Islet precursor cell (in vitro differentiated cells): ENCODE results near the gene HACD3.
"Not testable (repeated sequence)": the region's sequence is repeated elsewhere in the genome, so short reads cannot be mapped to it uniquely, and the experiment has no call there.

Experiments
- DNase-seq: peaks from one replicate; pipeline ENCODE4 v3.0.0-alpha.2; 2018

Gene HACD3, protein sequence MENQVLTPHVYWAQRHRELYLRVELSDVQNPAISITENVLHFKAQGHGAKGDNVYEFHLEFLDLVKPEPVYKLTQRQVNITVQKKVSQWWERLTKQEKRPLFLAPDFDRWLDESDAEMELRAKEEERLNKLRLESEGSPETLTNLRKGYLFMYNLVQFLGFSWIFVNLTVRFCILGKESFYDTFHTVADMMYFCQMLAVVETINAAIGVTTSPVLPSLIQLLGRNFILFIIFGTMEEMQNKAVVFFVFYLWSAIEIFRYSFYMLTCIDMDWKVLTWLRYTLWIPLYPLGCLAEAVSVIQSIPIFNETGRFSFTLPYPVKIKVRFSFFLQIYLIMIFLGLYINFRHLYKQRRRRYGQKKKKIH

DNA sequence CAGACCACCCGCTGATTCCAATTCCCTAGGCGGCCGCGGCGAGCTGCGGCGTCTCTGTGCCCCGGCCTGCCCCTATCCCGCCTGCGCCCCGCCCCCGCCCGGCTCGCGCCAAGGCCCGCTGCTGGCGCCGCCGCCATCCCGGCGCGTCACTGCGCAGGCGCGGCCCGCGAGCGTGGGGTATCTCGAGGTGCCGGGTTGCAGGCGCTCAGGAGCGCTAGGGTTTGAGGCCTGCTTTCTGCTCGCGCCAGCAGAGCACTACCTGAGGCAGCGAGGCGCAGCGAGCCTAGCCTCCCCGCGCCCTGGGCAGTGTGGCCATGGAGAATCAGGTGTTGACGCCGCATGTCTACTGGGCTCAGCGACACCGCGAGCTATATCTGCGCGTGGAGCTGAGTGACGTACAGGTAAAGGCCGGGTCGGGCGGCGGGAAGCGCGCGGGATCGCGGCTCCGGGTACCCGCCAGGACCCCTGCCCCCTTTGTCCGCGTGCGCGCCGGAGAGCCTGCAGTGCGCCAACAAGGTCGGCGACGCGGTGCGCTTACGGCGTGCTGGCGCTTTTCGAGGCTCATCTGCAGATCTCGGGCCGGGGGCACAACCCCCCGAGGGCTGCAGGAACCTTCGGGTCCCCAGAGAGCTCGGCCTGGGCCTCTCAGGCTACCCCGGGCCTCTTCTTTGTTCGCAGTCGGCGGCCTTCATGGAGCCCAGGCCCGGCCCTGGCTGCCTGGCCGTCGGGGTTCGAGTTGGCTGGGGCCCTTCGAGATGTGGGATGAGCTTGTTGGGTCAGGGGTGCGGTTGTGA, at the start of gene HACD3:
TSS of gene HACD3 (plus strand) at position 146 of the 794 bp plus-strand sequence. CDS start at position 315, 169 bp downstream.
- peak; percentile 93 for DNase-seq

GRCh38 chr15:65484876-65485275, 45.4 kb upstream of the HACD3 start:
- no peak for DNase-seq

DNA sequence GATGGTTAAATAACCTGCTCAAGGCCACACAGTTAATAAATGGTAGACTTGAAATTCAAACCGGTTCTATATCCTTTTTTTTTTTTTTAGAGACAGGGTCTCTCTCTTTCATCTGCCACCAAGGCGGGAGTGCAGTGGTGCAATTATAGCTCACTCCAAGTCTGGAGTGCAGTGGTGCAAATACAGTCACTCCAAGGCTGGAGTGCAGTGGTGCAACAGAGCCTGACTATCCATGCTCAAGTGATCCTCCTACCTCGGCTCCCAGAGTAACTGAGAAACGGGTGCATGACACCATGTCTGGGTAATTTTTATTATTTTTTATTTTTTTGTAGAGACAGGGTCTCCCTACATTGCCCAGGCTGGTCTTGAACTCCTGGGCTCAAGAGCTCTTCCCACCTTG, 36.2 kb upstream of the HACD3 start:
- DNase-seq, result no peak

DNA sequence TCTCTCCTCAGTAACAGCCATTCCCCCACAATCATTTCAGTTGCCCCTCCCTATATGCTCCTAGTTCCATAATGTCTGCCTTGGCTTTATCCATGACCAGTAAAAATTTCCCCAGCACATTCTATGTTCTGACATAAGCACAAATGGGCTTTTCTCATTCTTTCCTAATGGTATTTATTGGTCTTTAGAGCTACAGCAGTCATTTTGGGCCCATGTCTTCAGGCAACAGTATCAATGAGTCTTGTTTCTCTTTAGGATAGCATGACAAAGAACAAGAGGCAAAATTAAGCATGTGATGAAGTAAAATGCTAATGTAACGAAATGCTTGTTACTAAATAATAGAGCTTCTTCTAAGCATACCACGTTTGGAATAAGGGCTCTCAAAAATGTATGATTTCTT, 20.9 kb upstream of the HACD3 start:
- DNase-seq, result no peak

DNA sequence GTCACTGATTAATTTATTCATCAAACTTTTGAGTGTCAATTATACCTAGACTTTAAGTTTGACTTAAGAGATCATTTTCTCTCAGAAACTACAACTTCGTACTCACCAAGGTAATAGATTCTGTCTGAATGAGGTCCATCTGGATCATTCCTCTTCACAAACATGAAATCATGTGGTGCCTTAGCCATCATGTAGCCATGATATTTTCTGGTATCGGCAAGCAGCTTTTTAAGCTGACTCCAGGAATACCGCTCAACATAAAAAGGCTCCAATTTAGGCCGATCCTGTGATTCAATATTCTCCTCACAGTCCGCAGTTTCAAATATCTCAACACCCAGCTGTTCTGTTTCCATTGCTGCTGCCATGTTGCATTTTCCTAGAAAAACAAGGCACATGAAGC, 18.1 kb upstream of the HACD3 start:
- no peak for DNase-seq

DNA sequence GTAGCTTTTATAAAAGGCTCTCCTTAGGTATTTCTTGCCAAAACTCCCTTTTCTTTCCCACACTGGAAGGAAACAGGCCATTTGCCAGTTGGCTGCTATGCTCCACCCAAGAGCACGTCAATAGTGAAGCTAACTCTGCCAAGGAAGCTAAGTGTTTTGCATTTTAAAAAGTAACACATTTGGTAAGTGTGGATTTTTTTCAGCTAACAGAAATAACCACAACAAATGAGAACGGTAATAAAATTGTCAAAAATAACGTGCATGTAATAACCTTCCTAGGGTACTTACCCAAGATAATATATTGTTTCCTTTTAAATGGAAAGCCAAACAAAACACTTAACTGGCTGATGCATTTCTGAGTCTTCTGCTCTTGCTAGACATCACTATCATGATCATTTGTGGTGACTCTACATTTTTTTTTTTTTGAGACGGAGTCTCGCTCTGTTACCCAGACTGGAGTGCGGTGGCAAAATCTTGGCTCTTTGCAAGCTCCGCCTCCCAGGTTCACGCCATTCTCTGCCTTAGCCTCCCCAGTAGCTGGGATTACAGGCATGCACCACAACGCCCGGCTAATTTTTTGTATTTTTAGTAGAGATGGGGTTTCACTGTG, 17.4 kb upstream of the HACD3 start:
- no peak for DNase-seq

GRCh38 chr15:65516997-65517865, 13.0 kb upstream of the HACD3 start, which contains the start of gene DPP8:
TSS of gene DPP8 (minus strand) at chr15:65517689. CDS start at chr15:65512553, 5,136 bp downstream.
- DNase-seq, result peak; percentile 97

- no peak for DNase-seq
Observed at GRCh38 chr15:65517866-65518207, 12.4 kb upstream of the HACD3 start.

DNA sequence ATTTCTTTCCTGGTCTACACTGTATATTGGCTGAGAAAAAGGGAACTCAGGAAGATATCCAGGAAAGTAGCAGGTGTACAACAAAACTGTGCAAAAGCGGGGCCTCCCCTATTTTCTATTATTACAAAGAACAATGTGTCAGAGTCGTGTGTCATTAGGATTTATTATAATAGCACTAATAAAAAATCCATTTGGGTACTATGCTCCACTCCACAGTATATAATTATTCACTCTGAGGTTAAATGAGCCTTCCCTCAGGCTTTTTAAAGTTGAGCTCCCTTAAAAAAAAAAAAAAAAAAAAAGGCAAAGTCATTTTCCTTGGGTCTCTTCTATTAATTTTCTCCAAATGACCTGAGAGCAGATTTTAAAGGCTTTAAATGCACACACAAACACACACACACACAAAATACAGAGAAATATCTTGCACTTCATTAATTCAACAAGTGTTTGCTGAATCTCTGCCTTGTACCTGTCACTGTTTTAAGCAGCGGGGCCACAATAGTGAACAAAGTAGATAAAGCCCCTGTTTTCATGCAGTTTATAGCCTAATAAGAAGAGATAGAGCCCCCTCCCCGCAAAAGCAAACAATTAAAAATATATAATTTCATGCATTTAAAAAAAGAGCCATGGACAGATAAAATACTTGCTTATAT, 11.5 kb upstream of the HACD3 start:
- DNase-seq, result no peak

GRCh38 chr15:65521350-65521749, 8.9 kb upstream of the HACD3 start:
- no peak for DNase-seq

GRCh38 chr15:65524226-65524625, 6.0 kb upstream of the HACD3 start:
- no peak for DNase-seq

GRCh38 chr15:65525622-65526021, 4.6 kb upstream of the HACD3 start:
- no peak for DNase-seq

DNA sequence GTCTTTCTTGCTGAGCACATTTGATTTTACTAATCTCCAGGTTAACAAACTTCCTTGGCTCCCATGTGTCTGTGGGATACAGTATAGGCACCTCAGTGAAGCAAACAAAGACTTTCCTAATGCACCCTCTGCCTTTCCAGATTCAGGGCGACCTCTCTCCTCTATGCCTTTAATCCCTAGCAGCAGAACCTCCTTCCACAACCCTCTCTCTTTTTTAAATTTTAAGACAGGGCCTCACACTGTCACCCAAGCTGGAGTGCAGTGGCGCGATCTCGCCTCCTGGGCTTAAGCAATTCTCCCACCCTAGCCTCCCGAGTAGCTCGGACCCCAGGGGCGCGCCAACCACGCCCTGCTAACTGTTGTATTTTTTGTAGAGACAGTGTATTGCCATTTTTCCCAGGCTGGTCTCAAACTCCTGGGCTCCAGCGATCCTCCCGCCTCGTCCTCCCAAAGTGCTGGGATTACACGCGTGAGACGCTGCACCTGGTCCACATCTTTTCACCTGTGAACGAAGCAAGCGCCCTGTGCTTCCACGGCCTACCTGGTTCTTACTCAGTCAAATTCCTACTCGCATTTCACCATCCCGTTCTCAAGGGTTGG, 1.7 kb upstream of the HACD3 start:
- DNase-seq, result no peak

DNA sequence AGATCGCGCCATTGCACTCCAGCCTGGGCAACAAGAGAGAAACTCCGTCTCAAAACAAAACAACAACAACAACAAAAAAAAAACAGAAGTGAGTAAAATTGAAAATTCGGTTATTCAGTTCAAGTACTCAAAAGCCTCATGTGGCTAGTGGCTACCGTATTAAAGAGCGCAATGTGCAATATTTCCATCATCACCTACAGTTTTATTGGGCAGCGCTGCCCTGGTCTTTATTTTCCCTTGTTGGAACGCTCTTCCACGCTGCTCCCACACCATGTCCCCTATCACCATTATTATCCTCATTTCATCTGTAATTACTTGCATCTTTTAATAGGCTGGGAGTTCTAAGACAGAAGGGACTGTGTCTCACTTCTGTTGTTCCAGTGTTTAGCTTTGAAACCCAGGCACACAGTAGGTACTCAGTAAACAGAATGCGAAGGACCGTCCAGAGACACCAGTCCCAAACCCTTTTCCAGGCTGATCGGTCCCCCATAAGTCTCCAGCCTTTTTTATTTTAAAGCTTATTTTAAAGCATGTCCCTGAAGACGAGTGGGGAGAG, 423 bp upstream of the HACD3 start:
- DNase-seq, result no peak

GRCh38 chr15:65532738-65533051, 2.4 kb downstream of the HACD3 start:
- no peak for DNase-seq

DNA sequence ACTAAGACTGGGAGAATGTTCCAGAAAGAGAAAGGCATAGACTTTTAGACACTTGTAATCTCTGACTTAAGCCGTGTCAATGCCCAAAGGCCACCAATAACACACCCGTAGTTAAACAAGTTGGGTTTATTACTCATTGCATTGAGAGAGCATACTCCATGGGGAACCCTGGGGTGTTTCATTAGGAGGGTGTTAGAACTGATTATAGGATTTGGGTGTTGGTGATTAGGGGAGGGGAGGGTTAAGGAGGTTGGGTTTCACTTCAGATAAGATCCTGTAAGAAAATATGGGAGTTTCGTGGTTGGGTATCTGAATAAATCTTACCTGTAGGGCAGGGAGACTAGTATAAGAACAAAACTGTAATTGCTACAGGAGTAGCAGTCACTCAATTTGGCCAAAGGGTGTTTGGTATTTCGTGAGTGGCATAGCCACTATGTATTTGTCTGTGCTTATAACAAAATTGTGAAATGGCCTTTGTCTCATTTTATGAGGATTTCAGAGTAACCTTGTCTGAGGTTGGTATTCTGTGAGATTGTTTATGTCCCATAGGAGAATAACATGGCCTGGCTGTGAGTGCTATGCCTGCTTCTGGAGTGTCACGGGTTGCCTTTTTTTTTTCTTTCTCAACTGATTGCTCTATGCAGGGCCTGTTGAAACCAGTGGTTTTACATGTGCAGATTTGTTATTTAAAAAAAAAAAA, 2.9 kb downstream of the HACD3 start:
- DNase-seq, result no peak

DNA sequence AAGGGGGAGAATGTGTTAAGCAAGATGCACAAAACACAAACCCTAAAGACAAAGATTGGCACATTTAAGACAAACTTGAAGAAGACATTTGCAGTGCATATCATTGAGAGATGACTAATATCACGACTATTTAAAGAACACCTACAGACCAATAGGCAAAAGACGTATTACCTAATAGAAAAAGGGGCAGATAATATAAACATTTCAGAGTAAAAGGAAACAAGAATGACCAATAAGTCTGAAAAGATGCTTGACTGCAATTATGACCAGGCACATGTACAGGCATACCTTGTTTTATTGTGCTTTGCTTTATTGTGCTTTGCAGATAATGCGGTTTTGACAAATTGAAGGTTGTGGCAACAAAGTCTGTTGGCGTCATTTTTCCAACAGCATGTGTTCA, 4.9 kb downstream of the HACD3 start:
- DNase-seq, result no peak

GRCh38 chr15:65540314-65540713, 10.1 kb downstream of the HACD3 start:
- no peak for DNase-seq

DNA sequence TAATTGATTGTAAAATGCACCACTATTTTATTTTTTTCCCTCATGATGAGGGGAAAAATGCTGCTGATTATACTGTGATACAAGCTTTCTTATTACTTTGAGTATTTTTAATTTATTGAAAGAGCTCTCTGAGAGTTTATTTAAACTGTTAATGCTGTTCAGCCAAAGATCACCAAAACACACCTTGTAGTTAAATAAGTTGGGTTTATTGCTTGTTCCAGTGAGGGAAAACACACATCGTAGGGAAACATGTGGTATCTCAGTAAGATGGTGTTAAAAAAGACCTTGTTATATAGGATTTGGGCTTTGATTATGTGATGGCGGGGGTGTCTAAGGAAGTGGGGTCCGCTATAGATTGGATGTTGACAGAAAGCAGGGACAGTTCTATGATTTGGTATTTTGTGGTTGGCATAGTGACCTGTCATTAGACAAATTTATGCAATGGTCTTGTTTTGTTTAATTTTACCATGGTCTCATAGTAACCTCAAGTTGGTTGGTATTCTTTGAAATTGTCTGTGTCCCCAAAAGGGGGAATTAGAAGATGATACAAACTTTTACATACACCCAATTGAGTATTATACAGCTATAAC, 11.1 kb downstream of the HACD3 start:
- DNase-seq, result no peak

DNA sequence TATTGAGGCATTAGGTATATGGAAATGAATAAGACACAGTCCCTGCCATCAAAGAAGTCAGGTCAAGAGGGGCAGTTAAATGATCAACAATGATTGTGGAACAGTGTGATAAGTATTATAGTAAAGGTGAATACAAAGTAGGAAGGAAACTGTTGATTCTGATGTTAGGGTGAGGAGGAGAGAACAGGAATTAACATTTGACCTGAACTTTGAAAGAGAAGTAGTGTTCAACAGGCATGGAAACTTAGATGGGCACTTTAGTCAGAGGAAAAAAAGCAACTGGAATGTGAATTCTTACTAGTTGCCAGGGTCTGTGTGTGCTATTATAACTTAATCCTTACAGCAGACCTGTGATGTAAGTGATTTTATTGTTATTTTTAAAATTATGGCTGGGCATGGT, 17.6 kb downstream of the HACD3 start:
- DNase-seq, result no peak

- not testable (repeated sequence) for DNase-seq
Observed at GRCh38 chr15:65549288-65549687, 19.0 kb downstream of the HACD3 start.
